AG04449 (cell line): ENCODE data around the gene PPT1.

Source experiments
- CTCF ChIA-PET: fragments of 350-600 bp; formaldehyde crosslinking; extraction: SDS; loops from one replicate; lab custom pipeline; 2021; ENCODE audit warnings: antibody characterized with exemption; lab: Yijun Ruan, JAX
- POLR2A ChIA-PET: fragments of 400-600, 350-600 bp; formaldehyde crosslinking; extraction: SDS; loops from one replicate; lab custom pipeline; 2020; ENCODE audit warnings: antibody characterized with exemption, inconsistent platforms; lab: Yijun Ruan, JAX
- DNase-seq: peaks from one replicate; pipeline ENCODE4 v3.0.0-alpha.2; 2010; ENCODE audit warnings: low read depth, low spot score
- H3K4me3 ChIP-seq: 2 replicates; pipeline ENCODE4 v1.5.1; 2011; ENCODE audit warnings: low read depth, mild to moderate bottlenecking, control low read depth, low read length
- TF ChIP-seq, protein P1 (sequence below): IDR thresholded peaks from one replicate; pipeline ENCODE4 v1.5.1; 2011; ENCODE audit warnings: mild to moderate bottlenecking, moderate library complexity, low read length, control low read depth, inconsistent platforms; ENCODE audit not compliant: insufficient read depth; ENCODE audit errors: missing control alignments

PPT1 gene

DNA sequence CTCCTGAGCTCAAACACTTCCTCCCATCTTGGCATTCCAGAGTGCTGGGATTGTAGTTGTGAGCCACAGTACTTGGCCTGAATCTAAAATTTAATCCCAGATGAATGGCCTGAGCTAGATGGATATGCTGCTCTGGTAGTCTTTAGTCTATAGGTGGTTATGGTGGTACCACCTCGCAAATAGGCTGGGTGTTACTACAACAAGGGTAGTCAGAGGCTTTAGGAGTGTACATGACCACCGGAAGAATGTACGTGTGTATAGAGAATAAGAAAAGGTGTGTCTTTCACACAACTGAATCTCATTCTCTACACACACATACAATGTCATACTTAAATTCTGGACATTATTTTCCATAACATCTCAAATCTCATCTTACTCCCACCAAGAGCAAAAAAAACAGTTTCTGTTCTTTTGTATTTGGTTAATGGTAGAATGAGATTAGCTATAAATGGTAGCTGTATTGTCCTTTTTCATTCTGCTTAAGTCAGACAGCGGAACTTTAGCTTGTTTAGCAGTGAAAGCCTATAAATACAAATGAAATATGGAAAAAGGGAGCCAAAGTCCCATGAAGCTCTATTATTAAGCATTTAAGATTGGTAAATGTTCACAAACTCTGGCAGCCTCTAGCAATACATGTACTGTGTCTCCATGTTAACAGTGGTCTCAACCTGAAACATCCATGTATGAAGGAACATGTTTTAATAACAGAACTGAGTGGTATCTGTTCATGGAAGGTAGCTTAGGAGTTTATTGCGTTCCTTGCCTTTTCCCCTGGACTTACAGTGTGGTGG, 40.3 kb downstream of the PPT1 start:
- H3K4me3 ChIP-seq: no peak overlapping the region
- ChIA-PET CTCF (interaction anchor here (1.4 to 2.8 kb wide), 4 partner anchors 10 to 24 kb away, joined by 4 to 12 read pairs (median 8); no protein-coding TSS in a partner anchor), POLR2A (no interaction called here)
- TF ChIP-seq, protein P1, sequence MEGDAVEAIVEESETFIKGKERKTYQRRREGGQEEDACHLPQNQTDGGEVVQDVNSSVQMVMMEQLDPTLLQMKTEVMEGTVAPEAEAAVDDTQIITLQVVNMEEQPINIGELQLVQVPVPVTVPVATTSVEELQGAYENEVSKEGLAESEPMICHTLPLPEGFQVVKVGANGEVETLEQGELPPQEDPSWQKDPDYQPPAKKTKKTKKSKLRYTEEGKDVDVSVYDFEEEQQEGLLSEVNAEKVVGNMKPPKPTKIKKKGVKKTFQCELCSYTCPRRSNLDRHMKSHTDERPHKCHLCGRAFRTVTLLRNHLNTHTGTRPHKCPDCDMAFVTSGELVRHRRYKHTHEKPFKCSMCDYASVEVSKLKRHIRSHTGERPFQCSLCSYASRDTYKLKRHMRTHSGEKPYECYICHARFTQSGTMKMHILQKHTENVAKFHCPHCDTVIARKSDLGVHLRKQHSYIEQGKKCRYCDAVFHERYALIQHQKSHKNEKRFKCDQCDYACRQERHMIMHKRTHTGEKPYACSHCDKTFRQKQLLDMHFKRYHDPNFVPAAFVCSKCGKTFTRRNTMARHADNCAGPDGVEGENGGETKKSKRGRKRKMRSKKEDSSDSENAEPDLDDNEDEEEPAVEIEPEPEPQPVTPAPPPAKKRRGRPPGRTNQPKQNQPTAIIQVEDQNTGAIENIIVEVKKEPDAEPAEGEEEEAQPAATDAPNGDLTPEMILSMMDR: no peak
- no peak for DNase-seq

DNA sequence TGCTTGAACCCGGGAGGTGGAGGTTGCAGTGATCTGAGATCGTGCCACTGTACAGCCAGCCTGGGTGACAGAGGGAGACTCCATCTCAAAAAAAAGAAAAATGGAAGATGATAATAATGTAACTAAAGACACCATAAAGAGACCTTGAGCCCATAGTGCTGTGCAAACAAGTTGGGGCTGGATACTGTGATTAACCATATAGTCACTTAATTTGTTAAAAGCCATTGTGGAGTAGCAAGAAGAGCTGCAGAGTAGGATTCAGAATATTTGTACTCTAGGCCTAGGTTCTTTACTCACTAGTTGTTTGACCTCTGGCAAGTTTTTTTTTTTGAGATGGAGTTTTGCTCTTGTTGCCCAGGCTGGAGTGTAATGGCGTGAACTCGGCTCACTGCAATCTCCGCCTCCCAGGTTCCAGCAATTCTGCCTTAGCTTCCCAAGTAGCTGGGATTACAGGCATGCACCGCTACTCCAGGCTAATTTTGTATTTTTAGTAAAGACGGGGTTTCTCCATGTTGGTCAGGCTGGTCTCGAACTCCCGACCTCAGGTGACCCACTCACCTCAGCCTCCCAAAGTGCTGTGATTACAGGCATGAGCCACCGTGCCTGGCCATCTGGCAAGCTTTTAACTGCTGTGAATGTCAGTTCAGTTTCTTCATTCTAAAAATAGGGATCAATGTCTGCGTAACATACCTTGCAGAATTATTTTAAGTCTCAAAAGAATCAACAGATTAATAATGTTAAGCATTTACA, 43.7 kb downstream of the PPT1 start:
- ChIA-PET POLR2A (no interaction called here), CTCF (interaction anchor here (1.2 kb wide), 1 partner anchor 25 kb away, joined by 6 read pairs; no protein-coding TSS in a partner anchor)
- no peak overlapping the region for H3K4me3 ChIP-seq
- DNase-seq: no peak
- TF ChIP-seq, protein P1: no peak

DNA sequence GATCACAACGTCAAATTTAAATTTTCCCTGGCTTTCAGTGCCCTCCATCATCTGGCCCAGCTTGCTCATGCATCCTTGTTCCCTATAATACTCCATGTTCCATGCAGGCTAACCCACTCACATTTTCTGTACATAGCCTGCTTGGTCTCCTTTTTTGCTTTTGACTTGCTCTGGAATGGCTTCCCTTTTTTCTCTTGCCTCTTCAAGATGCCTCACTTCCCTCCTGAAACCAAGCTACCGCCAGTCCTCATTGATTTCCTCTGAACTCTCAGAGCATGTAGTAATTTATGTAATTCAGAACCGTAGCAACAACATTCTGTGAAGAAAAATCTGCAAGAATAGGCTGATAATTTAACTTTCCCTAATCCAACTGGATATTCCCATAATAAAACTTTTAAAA, 46.2 kb downstream of the PPT1 start:
- POLR2A ChIA-PET: interaction anchor here (1.4 kb wide), 1 partner anchor 11 kb away, joined by 4 read pairs; the partner anchor contains the start of gene CAP1
- CTCF ChIA-PET: interaction anchor here (1.0 to 1.8 kb wide), 5 partner anchors 10 to 286 kb away, joined by 3 to 4 read pairs (median 4); partner anchors contain the start of gene CAP1
- TF ChIP-seq, protein P1: no peak
- H3K4me3 ChIP-seq: no peak overlapping the region
- no peak for DNase-seq

DNA sequence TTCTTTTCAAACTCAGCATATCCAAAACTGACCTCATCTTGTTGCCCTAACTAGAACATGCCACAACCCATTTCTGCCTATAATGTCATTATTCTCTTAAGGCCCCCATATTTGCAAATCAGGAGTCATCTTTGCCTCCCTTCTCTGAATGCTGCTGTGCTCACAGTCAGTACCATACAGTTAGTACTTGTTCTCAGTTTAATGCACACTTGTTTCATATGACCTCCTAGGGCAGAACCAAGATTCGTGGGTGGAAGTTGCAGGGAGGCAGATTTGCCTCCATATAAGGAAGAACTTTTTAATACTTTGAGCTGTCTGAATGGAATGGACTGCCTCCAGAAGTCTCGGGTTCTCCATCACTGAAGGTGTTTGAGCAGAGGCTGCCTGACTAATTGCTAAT, 47.3 kb downstream of the PPT1 start:
- no peak for DNase-seq
- POLR2A ChIA-PET: interaction anchor here (0.9 to 1.0 kb wide), 3 partner anchors 9 to 10 kb away, joined by 3 to 4 read pairs (median 4); partner anchors contain the start of gene CAP1
- CTCF ChIA-PET: interaction anchor here (1.0 to 1.8 kb wide), 8 partner anchors 9 to 287 kb away, joined by 3 to 6 read pairs (median 4); partner anchors contain the start of gene CAP1
- TF ChIP-seq, protein P1: no peak
- H3K4me3 ChIP-seq: no peak overlapping the region

DNA sequence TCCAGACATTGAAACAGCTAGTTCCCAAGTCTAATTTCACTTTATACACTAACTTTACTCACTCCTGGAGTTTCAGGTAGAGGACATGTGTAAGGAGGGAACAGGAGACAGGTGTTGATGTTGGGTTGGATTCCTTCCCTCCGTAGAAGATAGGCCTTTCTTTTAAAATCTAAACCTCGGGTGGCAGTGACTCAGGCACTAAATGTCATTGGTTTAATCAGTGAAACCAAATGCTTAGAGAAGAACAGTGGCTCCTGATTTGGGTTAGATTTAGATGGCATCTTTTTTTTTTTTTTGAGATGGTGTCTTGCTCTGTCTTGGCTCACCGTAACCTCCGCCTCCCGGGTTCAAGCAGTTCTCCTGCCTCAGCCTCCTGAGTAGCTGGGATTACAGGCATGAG, 49.3 kb downstream of the PPT1 start:
- no peak for DNase-seq
- CTCF ChIA-PET: no interaction called here
- POLR2A ChIA-PET: no interaction called here
- H3K4me3 ChIP-seq: no peak overlapping the region
- TF ChIP-seq, protein P1: no peak

DNA sequence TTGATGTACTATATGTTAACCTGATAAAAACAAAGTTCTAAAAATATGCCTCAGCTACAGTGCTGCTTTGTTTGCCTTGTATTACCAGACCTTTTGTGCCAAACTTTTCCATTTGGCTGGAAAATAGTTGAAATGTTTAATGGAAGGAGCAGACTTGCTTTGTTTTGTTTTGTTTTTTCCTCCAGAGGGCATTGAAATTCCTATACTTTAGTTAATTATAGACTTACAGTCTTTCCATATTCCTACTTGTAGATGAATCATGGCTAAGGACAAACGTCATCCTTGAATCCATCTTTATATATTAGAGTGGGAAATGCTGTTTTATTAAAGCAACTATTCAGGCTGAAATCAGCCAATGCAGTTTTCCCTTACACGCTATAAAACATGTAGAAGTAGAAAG, 49.8 kb downstream of the PPT1 start:
- TF ChIP-seq, protein P1: no peak
- CTCF ChIA-PET: no interaction called here
- H3K4me3 ChIP-seq: no peak overlapping the region
- no peak for DNase-seq
- POLR2A ChIA-PET: no interaction called here
